CD4-positive, alpha-beta T cell treated with Interleukin-6 for 4 hours (primary cell): ENCODE results near the gene C8G.

Experiments
- DNase-seq: peaks from one replicate; pipeline ENCODE4 v3.0.0-alpha.2; 2020; ENCODE audit warnings: mixed read lengths

C8G gene

GRCh38 chr9:136944519-136945332 lies at the start of gene C8G, which contains the start of gene FBXW5:
C8G (plus strand) TSS chr9:136945243; CDS start chr9:136945321, 78 bp downstream.
FBXW5 (minus strand) TSS chr9:136944738; CDS start chr9:136944083, 655 bp downstream.
- peak; percentile 94 for DNase-seq

- DNase-seq: no peak
These were observed 49.0 kb upstream of the C8G start for GRCh38 chr9:136896027-136896426.

- DNase-seq: no peak
These were observed 46.5 kb upstream of the C8G start for GRCh38 chr9:136898483-136899100.

GRCh38 chr9:136899196-136899595 lies 45.8 kb upstream of the C8G start:
- no peak for DNase-seq

GRCh38 chr9:136900556-136900955 lies 44.5 kb upstream of the C8G start:
- no peak for DNase-seq

- DNase-seq: no peak
These were observed 44.0 kb upstream of the C8G start for GRCh38 chr9:136900988-136901515.

- peak; percentile 80 for DNase-seq
These were observed 43.4 kb upstream of the C8G start for GRCh38 chr9:136901516-136902258.

- peak; percentile 73 for DNase-seq
These were observed 42.7 kb upstream of the C8G start for GRCh38 chr9:136902259-136902821.

- peak; percentile 14 for DNase-seq
These were observed 41.9 kb upstream of the C8G start for GRCh38 chr9:136903041-136903554.

GRCh38 chr9:136906266-136906665 lies 38.8 kb upstream of the C8G start:
- DNase-seq: no peak

- DNase-seq: no peak
These were observed 37.8 kb upstream of the C8G start for GRCh38 chr9:136907011-136907914.

- DNase-seq: no peak
These were observed 34.7 kb upstream of the C8G start for GRCh38 chr9:136910197-136910900.

- DNase-seq: peak; percentile 14
These were observed 34.2 kb upstream of the C8G start for GRCh38 chr9:136910901-136911245.

GRCh38 chr9:136913701-136914438 lies 31.2 kb upstream of the C8G start:
- no peak for DNase-seq

GRCh38 chr9:136915632-136916329 lies 29.3 kb upstream of the C8G start:
- DNase-seq: no peak

GRCh38 chr9:136916330-136917184 lies 28.5 kb upstream of the C8G start:
- DNase-seq: no peak

- no peak for DNase-seq
These were observed 27.1 kb upstream of the C8G start for GRCh38 chr9:136917902-136918301.

- no peak for DNase-seq
These were observed 25.0 kb upstream of the C8G start for GRCh38 chr9:136920069-136920468.
